ENCODE results near the gene CNOT4. TPM values are rescaled to one million over a fixed set of nuclear protein-coding genes. Genes with fewer than 3 reads are reported as not detected.
"Not testable (repeated sequence)": the region's sequence is repeated elsewhere in the genome, so short reads cannot be mapped to it uniquely, and the experiment has no call there.

Gene CNOT4
- total RNA-seq, 2 experiments from 2014 or later, result 17.7 to 22.6 TPM

DNA sequence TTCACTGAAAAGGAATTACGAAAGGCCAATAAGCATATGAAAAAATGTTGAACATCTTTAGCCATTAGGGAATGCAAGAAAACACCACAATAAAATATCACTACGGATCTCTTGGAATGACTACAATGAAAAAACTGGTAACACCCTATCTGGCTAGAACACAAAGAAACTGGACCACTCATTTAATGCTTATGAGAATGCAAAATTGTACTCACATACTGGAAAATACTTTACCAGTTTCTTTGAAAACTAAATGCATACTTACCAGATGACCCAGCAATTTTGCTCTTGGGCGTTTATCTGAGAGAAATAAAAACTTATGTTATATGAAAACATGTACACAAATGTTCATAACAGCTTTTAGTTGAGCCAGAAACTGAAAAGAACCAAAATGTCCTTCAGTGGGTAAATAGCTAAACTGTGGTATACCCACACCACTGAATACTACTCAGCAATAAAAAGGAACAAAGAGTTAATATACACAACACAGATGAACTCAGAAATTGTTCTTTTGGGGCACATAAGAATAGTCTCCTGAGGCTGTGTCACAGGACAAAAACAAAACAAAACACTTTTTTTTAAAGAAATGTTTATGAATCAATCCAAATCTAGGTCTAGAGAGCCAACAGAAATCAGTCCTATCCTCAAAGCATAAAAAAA lies 23.5 kb downstream of the CNOT4 start:
- Mint-ChIP-seq H3K4me3 (no peak overlapping the region), H3K9me3 (ENCODE audit: low read depth) (no peaks in the 10 kb centered on the region), H3K27me3 (no peaks in the 10 kb centered on the region), H3K36me3 (ENCODE audit: low read depth) (peaks cover 9% of the 10 kb centered on the region), H3K27ac (no peak overlapping the region), H3K4me1 (peaks cover 27% of the 10 kb centered on the region)
- ATAC-seq (no peak), DNase-seq (no peak)
- ChIA-PET CTCF (no interaction called here), POLR2A (no interaction called here)
- intact Hi-C loops (cut with DNase I, micrococcal nuclease), result no loop called here

DNA sequence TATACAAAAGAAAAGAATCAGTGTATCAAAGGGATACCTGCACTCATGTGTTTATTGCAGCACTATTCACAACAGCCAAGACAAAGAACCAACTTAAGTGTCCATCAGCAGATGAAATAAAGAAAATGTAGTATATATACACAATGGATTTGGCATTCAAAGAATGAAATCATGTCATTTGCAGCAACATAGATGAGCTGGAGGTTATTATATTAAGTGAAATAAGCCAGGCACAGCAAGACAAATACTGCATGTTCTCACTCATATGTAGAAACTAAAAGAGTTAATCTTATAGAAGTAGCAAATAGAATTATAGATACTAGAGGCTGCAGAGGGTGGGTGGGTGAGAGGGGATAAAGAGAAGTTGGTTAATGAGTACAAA lies 28.3 kb downstream of the CNOT4 start:
- intact Hi-C loops (cut with DNase I, micrococcal nuclease), result no loop called here
- no peak overlapping the region for H3K27ac Mint-ChIP-seq
- no peak overlapping the region for H3K4me3 Mint-ChIP-seq
- peaks cover 19% of the 10 kb centered on the region for H3K36me3 Mint-ChIP-seq (ENCODE audit: low read depth)
- peaks cover 34% of the 10 kb centered on the region for H3K4me1 Mint-ChIP-seq
- CTCF ChIA-PET, result no interaction called here
- ATAC-seq, result no peak
- no peaks in the 10 kb centered on the region for H3K27me3 Mint-ChIP-seq
- POLR2A ChIA-PET, result no interaction called here
- H3K9me3 Mint-ChIP-seq (ENCODE audit: low read depth), result no peaks in the 10 kb centered on the region
- no peak for DNase-seq

DNA sequence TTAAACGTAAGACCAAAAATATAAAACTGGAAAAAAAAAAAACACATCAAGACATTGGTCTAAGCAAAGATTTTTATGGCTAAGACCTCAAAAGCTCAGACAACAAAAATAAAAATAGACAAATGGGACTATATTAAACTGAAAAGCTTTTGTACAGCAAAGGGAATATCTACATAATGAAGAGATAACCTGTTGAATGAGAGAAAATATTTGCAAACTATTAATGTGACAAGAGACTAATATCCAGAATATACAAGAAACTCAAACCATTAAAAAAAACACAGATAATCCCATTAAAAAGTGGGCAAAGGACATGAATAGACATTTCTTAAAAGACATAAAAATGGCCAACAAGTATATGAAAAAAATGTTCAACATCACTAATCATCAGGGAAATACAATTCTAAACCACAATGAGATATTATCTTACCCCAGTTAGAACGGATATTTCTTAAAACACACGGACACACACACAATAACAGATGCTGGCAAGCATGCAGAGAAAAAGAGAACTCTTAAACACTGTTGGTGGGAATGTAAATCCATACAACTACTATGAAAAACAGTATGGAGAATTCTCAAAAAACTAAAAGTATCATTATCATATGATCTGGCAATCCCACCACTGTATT lies 28.8 kb downstream of the CNOT4 start:
- Mint-ChIP-seq H3K27me3 (no peaks in the 10 kb centered on the region), H3K36me3 (ENCODE audit: low read depth) (peaks cover 19% of the 10 kb centered on the region), H3K4me3 (no peak overlapping the region), H3K27ac (peak overlapping the region; percentile 9), H3K4me1 (peaks cover 32% of the 10 kb centered on the region), H3K9me3 (ENCODE audit: low read depth) (no peaks in the 10 kb centered on the region)
- ChIA-PET POLR2A (no interaction called here), CTCF (interaction anchor here (0.7 kb wide), 1 partner anchor 34 kb away, joined by 3 read pairs; no protein-coding TSS in a partner anchor)
- ATAC-seq (no peak), DNase-seq (no peak)
- intact Hi-C loops (cut with DNase I, micrococcal nuclease), result no loop called here

DNA sequence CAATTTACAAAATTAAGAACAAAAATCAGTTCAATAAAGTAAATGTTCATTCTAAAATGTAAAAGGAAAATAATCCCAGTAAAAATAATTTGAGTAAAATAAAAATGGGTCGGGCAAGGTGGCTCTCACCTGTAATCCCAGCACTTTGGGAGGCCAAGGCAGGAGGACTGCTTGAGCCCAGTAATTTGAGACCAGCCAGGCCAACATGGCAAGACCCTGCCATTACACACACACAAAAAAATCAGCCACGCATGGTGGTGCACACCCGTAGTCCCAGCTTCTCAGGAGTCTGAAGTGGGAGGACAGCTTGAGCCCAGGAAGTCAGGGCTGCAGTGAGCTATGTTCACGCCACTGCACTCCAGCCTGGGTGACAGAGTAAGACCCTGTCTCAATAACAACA lies 34.4 kb downstream of the CNOT4 start:
- H3K27ac Mint-ChIP-seq, result no peak overlapping the region
- ATAC-seq (no peak), DNase-seq (no peak)
- H3K36me3 Mint-ChIP-seq (ENCODE audit: low read depth), result peaks cover 11% of the 10 kb centered on the region
- intact Hi-C loops (cut with DNase I, micrococcal nuclease), result no loop called here
- no peaks in the 10 kb centered on the region for H3K27me3 Mint-ChIP-seq
- no peaks in the 10 kb centered on the region for H3K9me3 Mint-ChIP-seq (ENCODE audit: low read depth)
- CTCF ChIA-PET, result no interaction called here
- POLR2A ChIA-PET, result no interaction called here
- peaks cover 10% of the 10 kb centered on the region for H3K4me1 Mint-ChIP-seq
- H3K4me3 Mint-ChIP-seq, result no peak overlapping the region

DNA sequence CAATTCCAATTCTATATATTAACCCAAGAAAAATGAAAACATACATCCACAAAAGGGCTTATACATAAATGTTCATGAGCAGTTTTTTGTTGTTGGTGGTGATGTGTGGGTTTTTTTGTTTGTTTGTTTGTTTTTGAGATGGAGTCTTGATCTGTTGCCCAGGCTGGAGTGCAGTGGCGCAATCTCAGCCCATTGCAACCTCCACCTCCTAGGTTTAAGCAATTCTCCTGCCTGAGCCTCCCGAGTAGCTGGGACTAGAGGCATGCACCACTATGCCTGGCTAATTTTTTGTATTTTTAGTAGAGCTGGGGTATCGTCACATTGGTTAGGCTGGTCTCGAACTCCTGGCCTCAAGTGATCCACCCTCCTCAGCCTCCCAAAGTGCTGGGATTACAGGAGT lies 40.2 kb downstream of the CNOT4 start:
- CTCF ChIA-PET, result not testable (repeated sequence)

DNA sequence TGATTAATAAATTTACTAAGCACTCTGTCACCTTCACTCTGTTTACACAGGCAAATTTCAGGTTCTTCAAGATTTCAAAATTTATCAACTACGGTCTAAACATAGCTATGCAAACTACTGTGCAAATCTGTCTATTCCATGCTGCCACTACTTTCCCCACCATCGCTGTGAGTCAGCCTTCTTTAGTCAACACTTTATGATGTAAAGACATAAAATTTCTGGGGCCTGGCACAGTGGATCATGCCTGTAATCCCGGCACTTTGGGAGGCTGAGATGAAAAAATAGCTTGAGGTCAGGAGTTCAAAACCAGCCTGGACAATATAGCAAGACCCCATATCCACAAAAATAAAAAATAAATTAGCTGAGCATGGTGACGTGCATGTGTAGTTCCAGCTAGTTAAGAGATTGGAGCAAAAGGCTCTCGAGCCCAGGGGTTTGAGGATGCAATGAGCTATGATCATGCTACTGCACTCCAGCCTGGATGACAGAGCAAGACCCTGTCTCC lies 42.6 kb downstream of the CNOT4 start:
- no peak overlapping the region for H3K27ac Mint-ChIP-seq
- ChIA-PET POLR2A (no interaction called here), CTCF (interaction anchor here (0.7 to 1.2 kb wide), 3 partner anchors 28 to 114 kb away, joined by 3 to 5 read pairs (median 3); no protein-coding TSS in a partner anchor)
- no peaks in the 10 kb centered on the region for H3K27me3 Mint-ChIP-seq
- no peak for ATAC-seq
- intact Hi-C loops (cut with DNase I, micrococcal nuclease), result no loop called here
- H3K4me3 Mint-ChIP-seq, result no peak overlapping the region
- H3K9me3 Mint-ChIP-seq (ENCODE audit: low read depth), result no peaks in the 10 kb centered on the region
- DNase-seq, result no peak
- peaks cover 17% of the 10 kb centered on the region for H3K36me3 Mint-ChIP-seq (ENCODE audit: low read depth)
- H3K4me1 Mint-ChIP-seq, result peaks cover 19% of the 10 kb centered on the region

More for the DNA sequence above, 40.2 kb downstream of the CNOT4 start:
- H3K9me3 Mint-ChIP-seq (ENCODE audit: low read depth); H3K27me3 Mint-ChIP-seq; H3K4me3 Mint-ChIP-seq; H3K27ac Mint-ChIP-seq; DNase-seq; POLR2A ChIA-PET; intact Hi-C loops (cut with DNase I, micrococcal nuclease); H3K36me3 Mint-ChIP-seq (ENCODE audit: low read depth); ATAC-seq: not testable (repeated sequence)
- H3K4me1 Mint-ChIP-seq, result peaks cover 11% of the 10 kb centered on the region

DNA sequence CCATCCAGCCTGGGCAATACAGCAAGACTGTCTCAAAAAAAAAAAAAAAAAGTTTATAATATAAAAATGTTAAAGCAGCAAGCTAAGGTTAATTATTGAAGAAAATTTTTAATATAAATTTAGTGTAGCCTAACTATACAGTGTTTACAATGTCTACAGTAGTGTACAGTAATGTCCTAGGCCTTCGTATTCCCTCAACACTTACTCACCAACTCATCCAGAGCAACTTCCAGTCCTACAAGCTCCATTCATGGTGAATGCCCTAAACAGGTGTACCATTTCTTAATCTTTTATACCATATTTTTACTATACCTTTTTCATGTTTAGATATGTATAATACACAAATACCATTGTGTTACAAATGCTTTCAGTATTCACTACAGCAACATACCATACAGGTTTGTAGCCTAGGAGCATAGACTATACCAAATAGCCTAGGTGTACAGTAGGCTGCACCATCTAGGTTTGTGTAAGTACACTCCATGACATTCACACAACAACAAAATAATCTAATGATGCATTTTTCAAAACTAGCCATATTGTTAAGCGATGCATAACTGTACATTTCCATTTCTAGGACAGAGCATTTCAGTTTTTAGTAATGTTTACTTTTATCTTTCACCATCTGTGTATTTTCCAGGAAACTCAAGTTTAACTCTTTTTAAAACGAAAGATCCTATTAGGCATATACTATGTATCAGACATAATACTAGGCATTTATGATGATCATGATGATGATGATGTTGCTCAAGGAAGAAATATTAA lies 43.3 kb downstream of the CNOT4 start:
- H3K4me3 Mint-ChIP-seq, result no peak overlapping the region
- DNase-seq, result no peak
- H3K4me1 Mint-ChIP-seq, result peaks cover 21% of the 10 kb centered on the region
- no peaks in the 10 kb centered on the region for H3K9me3 Mint-ChIP-seq (ENCODE audit: low read depth)
- no peak for ATAC-seq
- no peaks in the 10 kb centered on the region for H3K27me3 Mint-ChIP-seq
- CTCF ChIA-PET, result interaction anchor here (0.9 to 1.2 kb wide), 2 partner anchors 47 to 113 kb away, joined by 3 to 5 read pairs; no protein-coding TSS in a partner anchor
- POLR2A ChIA-PET, result no interaction called here
- H3K27ac Mint-ChIP-seq, result no peak overlapping the region
- intact Hi-C loops (cut with DNase I, micrococcal nuclease), result no loop called here
- H3K36me3 Mint-ChIP-seq (ENCODE audit: low read depth), result peaks cover 17% of the 10 kb centered on the region

DNA sequence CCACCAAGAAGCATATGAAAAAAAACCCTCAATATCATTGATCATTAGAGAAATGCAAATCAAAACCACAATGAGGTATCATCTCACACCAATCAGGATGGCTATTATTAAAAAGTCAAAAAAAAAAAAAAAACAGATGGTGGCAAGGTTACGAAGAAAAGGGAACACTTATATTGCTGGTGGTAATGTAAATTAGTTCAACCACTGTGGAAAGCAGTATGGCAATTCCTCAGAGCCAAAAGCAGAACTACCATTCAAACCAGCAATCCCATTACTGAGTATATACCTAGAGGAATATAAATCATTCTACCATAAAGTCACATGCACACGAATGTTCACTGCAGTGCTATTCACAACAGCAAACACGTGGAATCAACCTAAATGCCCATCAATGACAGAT lies 46.0 kb downstream of the CNOT4 start:
- ChIA-PET CTCF (no interaction called here), POLR2A (no interaction called here)
- H3K27me3 Mint-ChIP-seq, result no peaks in the 10 kb centered on the region
- H3K4me1 Mint-ChIP-seq, result peaks cover 34% of the 10 kb centered on the region
- DNase-seq, result no peak
- no peak for ATAC-seq
- peaks cover 14% of the 10 kb centered on the region for H3K36me3 Mint-ChIP-seq (ENCODE audit: low read depth)
- H3K4me3 Mint-ChIP-seq, result no peak overlapping the region
- H3K9me3 Mint-ChIP-seq (ENCODE audit: low read depth), result no peaks in the 10 kb centered on the region
- intact Hi-C loops (cut with DNase I, micrococcal nuclease), result no loop called here
- no peak overlapping the region for H3K27ac Mint-ChIP-seq

DNA sequence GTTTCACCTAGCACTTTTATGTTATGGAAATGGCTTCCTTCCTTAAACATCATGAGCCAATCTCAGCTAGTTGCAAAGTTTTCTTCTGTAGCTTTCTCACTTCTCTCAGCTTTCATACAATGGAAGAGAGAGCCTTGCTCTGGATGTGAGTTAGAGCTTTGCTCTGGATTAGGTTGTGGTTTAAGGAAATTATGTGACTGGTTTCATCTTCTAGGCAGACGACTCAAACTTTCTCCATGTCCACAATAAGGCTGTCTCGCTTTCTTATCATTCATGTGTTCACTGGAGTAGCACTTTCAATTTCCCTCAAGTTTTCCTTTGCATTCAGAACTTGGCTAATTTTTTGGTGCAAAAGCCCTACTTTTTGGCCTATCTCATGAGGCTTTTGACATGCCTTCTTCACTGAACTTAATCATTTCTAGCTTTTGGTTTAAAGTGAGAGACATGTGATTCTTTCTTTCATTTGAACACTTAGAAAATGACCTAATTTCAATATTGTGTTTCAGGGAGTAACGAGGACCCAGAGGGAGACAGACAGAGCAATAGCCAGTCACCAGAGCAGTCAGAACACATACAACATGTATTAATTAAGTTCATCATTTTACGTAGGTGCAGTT lies 49.8 kb downstream of the CNOT4 start:
- ChIA-PET CTCF (interaction anchor here (0.6 to 1.5 kb wide), 2 partner anchors 13 to 150 kb away, joined by 3 to 4 read pairs; no protein-coding TSS in a partner anchor), POLR2A (no interaction called here)
- intact Hi-C loops (cut with DNase I, micrococcal nuclease), result loop anchor here in 1 of 2 experiments (2.0 kb wide), 1 partner anchor 49 kb away; no protein-coding TSS in a partner anchor

DNA sequence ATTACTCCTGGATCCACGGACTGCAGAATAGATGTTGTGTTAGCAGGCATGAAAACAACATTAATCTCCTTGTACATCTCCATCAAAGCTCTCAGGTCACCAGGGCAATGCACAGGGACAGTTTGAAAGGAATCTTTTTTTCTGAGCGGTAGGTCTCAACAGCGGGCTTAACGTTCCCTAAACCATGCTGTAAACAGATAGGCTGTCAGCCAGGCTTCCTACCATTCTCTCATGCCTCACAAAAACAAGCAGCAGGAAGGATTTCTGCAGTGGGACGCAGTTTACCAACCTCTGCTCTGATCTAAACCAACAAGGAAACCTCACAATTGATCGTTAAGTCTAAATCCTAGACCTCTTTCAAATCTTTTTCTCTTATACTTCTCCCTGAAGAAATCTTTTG lies 50.8 kb downstream of the CNOT4 start:
- no peaks in the 10 kb centered on the region for H3K9me3 Mint-ChIP-seq (ENCODE audit: low read depth)
- CTCF ChIA-PET, result no interaction called here

More for the DNA sequence above, 49.8 kb downstream of the CNOT4 start:
- H3K27ac Mint-ChIP-seq, result peak overlapping the region; percentile 27
- no peak overlapping the region for H3K4me3 Mint-ChIP-seq
- ATAC-seq (peak; percentile 72), DNase-seq (peak; percentile 18)
- H3K9me3 Mint-ChIP-seq (ENCODE audit: low read depth), result no peaks in the 10 kb centered on the region
- peaks cover 45% of the 10 kb centered on the region for H3K4me1 Mint-ChIP-seq
- peaks cover 9% of the 10 kb centered on the region for H3K36me3 Mint-ChIP-seq (ENCODE audit: low read depth)
- no peaks in the 10 kb centered on the region for H3K27me3 Mint-ChIP-seq

DNA sequence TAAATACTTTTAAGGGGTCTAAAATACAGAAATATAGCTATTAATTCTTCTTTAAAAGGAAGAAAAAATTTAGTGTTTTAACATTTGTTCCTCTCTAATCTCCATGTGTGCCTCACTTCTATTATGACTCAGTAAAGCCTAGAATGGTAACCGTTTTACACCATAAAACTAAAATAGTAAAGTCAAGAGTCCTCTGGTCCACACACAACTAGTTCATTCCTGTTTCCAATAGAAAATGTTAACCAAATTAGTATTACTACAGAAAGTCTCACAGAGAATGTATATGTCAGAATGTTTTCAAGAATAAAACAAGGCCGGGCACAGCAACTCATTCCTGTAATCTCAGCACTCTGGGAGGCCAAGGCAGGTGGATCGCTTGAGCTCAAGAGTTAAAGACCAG lies 55.8 kb downstream of the CNOT4 start:
- no peaks in the 10 kb centered on the region for H3K9me3 Mint-ChIP-seq (ENCODE audit: low read depth)
- peak; percentile 88 for ATAC-seq
- intact Hi-C loops (cut with DNase I, micrococcal nuclease), result no loop called here
- H3K36me3 Mint-ChIP-seq (ENCODE audit: low read depth), result no peaks in the 10 kb centered on the region
- no peak overlapping the region for H3K27ac Mint-ChIP-seq
- no peak overlapping the region for H3K4me3 Mint-ChIP-seq
- ChIA-PET CTCF (interaction anchor here (0.6 to 1.4 kb wide), 2 partner anchors 32 to 39 kb away, joined by 3 to 5 read pairs; no protein-coding TSS in a partner anchor), POLR2A (no interaction called here)
- no peaks in the 10 kb centered on the region for H3K27me3 Mint-ChIP-seq
- DNase-seq, result peak; percentile 20
- peaks cover 46% of the 10 kb centered on the region for H3K4me1 Mint-ChIP-seq

More for the DNA sequence above, 50.8 kb downstream of the CNOT4 start:
- intact Hi-C loops (cut with DNase I, micrococcal nuclease), result no loop called here
- peaks cover 7% of the 10 kb centered on the region for H3K36me3 Mint-ChIP-seq (ENCODE audit: low read depth)
- H3K27me3 Mint-ChIP-seq, result no peaks in the 10 kb centered on the region
- no peak overlapping the region for H3K4me3 Mint-ChIP-seq
- no peak overlapping the region for H3K27ac Mint-ChIP-seq
- POLR2A ChIA-PET, result no interaction called here
- ATAC-seq (no peak), DNase-seq (no peak)
- peaks cover 52% of the 10 kb centered on the region for H3K4me1 Mint-ChIP-seq
